ENCODE measurements around the gene BRIP1.

BRIP1 gene

GRCh38 chr17:61848247-61848646 lies 15.1 kb downstream of the BRIP1 start:
- Histone ChIP-seq H3K27ac (ENCODE audit: low read depth, low read length) (no peak overlapping the region), H3K9ac (ENCODE audit: low read length) (no peak overlapping the region), H2BK15ac (replicated peaks; ENCODE audit: low read depth) (no peak overlapping the region), H3K4me3 (ENCODE audit: low read length) (no peak overlapping the region), H3K27me3 (ENCODE audit: insufficient read depth, low read length, poor library complexity) (no peaks in the 10 kb centered on the region), H3K79me1 (ENCODE audit: low read length) (no peaks in the 10 kb centered on the region), H2AK5ac (ENCODE audit: low read length) (no peak overlapping the region), H2BK120ac (ENCODE audit: low read depth, low read length) (no peak overlapping the region), H3K23ac (ENCODE audit: low read length) (no peak overlapping the region), H3K4ac (ENCODE audit: low read depth, low read length) (no peak overlapping the region), H3K4me2 (ENCODE audit: low read length) (no peak overlapping the region), H3K79me2 (ENCODE audit: control insufficient read depth, insufficient read depth, low read length) (no peaks in the 10 kb centered on the region), H3K36me3 (ENCODE audit: control insufficient read depth, insufficient read depth, low read length) (no peaks in the 10 kb centered on the region), H2BK5ac (ENCODE audit: low read length) (no peak overlapping the region), H3K56ac (ENCODE audit: low read length) (no peak overlapping the region), H4K5ac (ENCODE audit: low read length) (no peak overlapping the region), H3K18ac (ENCODE audit: low read length) (no peak overlapping the region), H3K4me1 (ENCODE audit: control insufficient read depth, low read depth, low read length) (no peaks in the 10 kb centered on the region), H4K8ac (ENCODE audit: low read depth, low read length) (no peak overlapping the region)
- no peak for DNase-seq
- no CpG with 5 or more reads among the region's 2 CpGs for WGBS (ENCODE audit: extremely low coverage, insufficient coverage, low lambda C conversion rate)

DNA sequence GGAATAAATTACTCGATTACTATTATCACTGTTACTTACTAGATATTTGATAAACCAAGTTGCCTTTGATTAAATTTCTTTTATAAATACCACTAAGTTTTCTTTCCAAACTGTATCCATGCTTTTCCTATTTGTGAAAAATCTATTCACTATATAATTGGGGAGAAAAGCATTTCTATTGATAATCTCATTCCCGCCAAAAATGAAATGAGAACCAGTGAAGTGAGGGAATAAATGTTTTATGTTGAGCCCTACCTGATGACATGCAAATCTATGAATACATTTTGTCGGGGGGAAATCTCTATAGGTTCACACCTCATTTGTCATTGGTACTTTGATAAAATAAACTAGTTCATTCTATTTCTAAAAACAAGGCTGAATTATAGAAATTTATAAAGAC lies 15.7 kb downstream of the BRIP1 start:
- H3K79me1 ChIP-seq (ENCODE audit: low read length): no peaks in the 10 kb centered on the region
- no peaks in the 10 kb centered on the region for H3K27me3 ChIP-seq (ENCODE audit: insufficient read depth, low read length, poor library complexity)
- H3K36me3 ChIP-seq (ENCODE audit: control insufficient read depth, insufficient read depth, low read length): no peaks in the 10 kb centered on the region
- no peak overlapping the region for H3K4me2 ChIP-seq (ENCODE audit: low read length)
- H3K79me2 ChIP-seq (ENCODE audit: control insufficient read depth, insufficient read depth, low read length): no peaks in the 10 kb centered on the region
- no peak overlapping the region for H2BK15ac ChIP-seq (replicated peaks; ENCODE audit: low read depth)
- no peak for DNase-seq
- H3K18ac ChIP-seq (ENCODE audit: low read length): no peak overlapping the region
- H3K23ac ChIP-seq (ENCODE audit: low read length): no peak overlapping the region
- H2BK120ac ChIP-seq (ENCODE audit: low read depth, low read length): no peak overlapping the region
- H3K4me1 ChIP-seq (ENCODE audit: control insufficient read depth, low read depth, low read length): no peaks in the 10 kb centered on the region
- no peak overlapping the region for H3K4me3 ChIP-seq (ENCODE audit: low read length)
- H2BK5ac ChIP-seq (ENCODE audit: low read length): no peak overlapping the region
- no peak overlapping the region for H4K5ac ChIP-seq (ENCODE audit: low read length)
- no CpG with 5 or more reads among the region's 3 CpGs for WGBS (ENCODE audit: extremely low coverage, insufficient coverage, low lambda C conversion rate)
- H3K27ac ChIP-seq (ENCODE audit: low read depth, low read length): no peak overlapping the region
- H2AK5ac ChIP-seq (ENCODE audit: low read length): no peak overlapping the region
- no peak overlapping the region for H3K56ac ChIP-seq (ENCODE audit: low read length)
- H4K8ac ChIP-seq (ENCODE audit: low read depth, low read length): no peak overlapping the region
- H3K4ac ChIP-seq (ENCODE audit: low read depth, low read length): no peak overlapping the region
- H3K9ac ChIP-seq (ENCODE audit: low read length): no peak overlapping the region

GRCh38 chr17:61846761-61847375 lies 16.5 kb downstream of the BRIP1 start:
- WGBS (ENCODE audit: extremely low coverage, insufficient coverage, low lambda C conversion rate): no CpG with 5 or more reads among the region's 3 CpGs
- no peak overlapping the region for H3K27ac ChIP-seq (ENCODE audit: low read depth, low read length)

GRCh38 chr17:61846088-61846487 lies 17.2 kb downstream of the BRIP1 start:
- no peak overlapping the region for H3K56ac ChIP-seq (ENCODE audit: low read length)
- no CpG with 5 or more reads among the region's 8 CpGs for WGBS (ENCODE audit: extremely low coverage, insufficient coverage, low lambda C conversion rate)

More at GRCh38 chr17:61846761-61847375, 16.5 kb downstream of the BRIP1 start:
- no peak overlapping the region for H4K8ac ChIP-seq (ENCODE audit: low read depth, low read length)
- DNase-seq: no peak
- no peak overlapping the region for H3K4me2 ChIP-seq (ENCODE audit: low read length)
- H2BK120ac ChIP-seq (ENCODE audit: low read depth, low read length): no peak overlapping the region
- no peaks in the 10 kb centered on the region for H3K79me2 ChIP-seq (ENCODE audit: control insufficient read depth, insufficient read depth, low read length)
- no peak overlapping the region for H3K9ac ChIP-seq (ENCODE audit: low read length)
- H4K5ac ChIP-seq (ENCODE audit: low read length): no peak overlapping the region
- no peaks in the 10 kb centered on the region for H3K79me1 ChIP-seq (ENCODE audit: low read length)
- H3K4me1 ChIP-seq (ENCODE audit: control insufficient read depth, low read depth, low read length): no peaks in the 10 kb centered on the region
- no peak overlapping the region for H3K23ac ChIP-seq (ENCODE audit: low read length)
- H3K4me3 ChIP-seq (ENCODE audit: low read length): no peak overlapping the region
- no peak overlapping the region for H3K18ac ChIP-seq (ENCODE audit: low read length)
- no peak overlapping the region for H2AK5ac ChIP-seq (ENCODE audit: low read length)
- no peak overlapping the region for H3K4ac ChIP-seq (ENCODE audit: low read depth, low read length)
- H2BK15ac ChIP-seq (replicated peaks; ENCODE audit: low read depth): no peak overlapping the region
- no peaks in the 10 kb centered on the region for H3K27me3 ChIP-seq (ENCODE audit: insufficient read depth, low read length, poor library complexity)
- no peak overlapping the region for H2BK5ac ChIP-seq (ENCODE audit: low read length)
- H3K56ac ChIP-seq (ENCODE audit: low read length): no peak overlapping the region
- no peaks in the 10 kb centered on the region for H3K36me3 ChIP-seq (ENCODE audit: control insufficient read depth, insufficient read depth, low read length)

DNA sequence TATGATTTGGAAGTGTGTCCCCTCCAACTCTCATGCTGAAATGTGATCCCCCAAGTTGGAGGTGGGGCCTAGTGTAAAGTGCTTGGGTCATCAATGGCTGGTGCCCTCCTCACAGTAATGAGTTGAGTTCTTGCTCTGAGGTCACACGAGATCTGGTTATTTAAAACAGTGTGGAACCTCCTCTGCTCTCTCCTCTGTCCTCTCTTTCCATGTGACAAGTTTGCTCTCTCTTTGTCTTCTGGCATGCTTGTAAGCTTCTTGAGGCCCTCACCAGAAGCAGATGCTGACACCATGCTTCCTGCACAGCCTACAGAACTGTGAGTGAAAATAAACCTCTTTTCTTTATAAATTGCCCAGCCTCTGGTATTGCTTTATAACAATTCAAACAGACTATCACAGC lies 19.9 kb downstream of the BRIP1 start:
- H3K79me2 ChIP-seq (ENCODE audit: control insufficient read depth, insufficient read depth, low read length): no peaks in the 10 kb centered on the region
- H3K56ac ChIP-seq (ENCODE audit: low read length): no peak overlapping the region
- H2BK5ac ChIP-seq (ENCODE audit: low read length): no peak overlapping the region
- H4K8ac ChIP-seq (ENCODE audit: low read depth, low read length): no peak overlapping the region
- H3K18ac ChIP-seq (ENCODE audit: low read length): no peak overlapping the region
- no peak overlapping the region for H3K4me3 ChIP-seq (ENCODE audit: low read length)
- no peaks in the 10 kb centered on the region for H3K36me3 ChIP-seq (ENCODE audit: control insufficient read depth, insufficient read depth, low read length)
- no peak overlapping the region for H2BK15ac ChIP-seq (replicated peaks; ENCODE audit: low read depth)
- H3K4me1 ChIP-seq (ENCODE audit: control insufficient read depth, low read depth, low read length): no peaks in the 10 kb centered on the region
- no peak overlapping the region for H4K5ac ChIP-seq (ENCODE audit: low read length)
- H3K23ac ChIP-seq (ENCODE audit: low read length): no peak overlapping the region
- H3K27me3 ChIP-seq (ENCODE audit: insufficient read depth, low read length, poor library complexity): no peaks in the 10 kb centered on the region
- H2BK120ac ChIP-seq (ENCODE audit: low read depth, low read length): no peak overlapping the region
- no peak overlapping the region for H3K27ac ChIP-seq (ENCODE audit: low read depth, low read length)
- no peak for DNase-seq
- no peak overlapping the region for H2AK5ac ChIP-seq (ENCODE audit: low read length)
- no CpG with 5 or more reads among the region's 1 CpG for WGBS (ENCODE audit: extremely low coverage, insufficient coverage, low lambda C conversion rate)
- no peak overlapping the region for H3K4me2 ChIP-seq (ENCODE audit: low read length)
- no peak overlapping the region for H3K4ac ChIP-seq (ENCODE audit: low read depth, low read length)
- no peak overlapping the region for H3K9ac ChIP-seq (ENCODE audit: low read length)
- H3K79me1 ChIP-seq (ENCODE audit: low read length): no peaks in the 10 kb centered on the region

More at GRCh38 chr17:61846088-61846487, 17.2 kb downstream of the BRIP1 start:
- Histone ChIP-seq H3K4me3 (ENCODE audit: low read length) (no peak overlapping the region), H2AK5ac (ENCODE audit: low read length) (no peak overlapping the region), H3K79me1 (ENCODE audit: low read length) (no peaks in the 10 kb centered on the region), H3K9ac (ENCODE audit: low read length) (no peak overlapping the region), H3K27me3 (ENCODE audit: insufficient read depth, low read length, poor library complexity) (no peaks in the 10 kb centered on the region), H3K36me3 (ENCODE audit: control insufficient read depth, insufficient read depth, low read length) (no peaks in the 10 kb centered on the region), H2BK120ac (ENCODE audit: low read depth, low read length) (no peak overlapping the region), H3K27ac (ENCODE audit: low read depth, low read length) (no peak overlapping the region), H3K4ac (ENCODE audit: low read depth, low read length) (no peak overlapping the region), H3K4me1 (ENCODE audit: control insufficient read depth, low read depth, low read length) (no peaks in the 10 kb centered on the region), H4K8ac (ENCODE audit: low read depth, low read length) (no peak overlapping the region), H2BK5ac (ENCODE audit: low read length) (no peak overlapping the region), H3K18ac (ENCODE audit: low read length) (no peak overlapping the region), H3K4me2 (ENCODE audit: low read length) (no peak overlapping the region), H3K23ac (ENCODE audit: low read length) (no peak overlapping the region), H4K5ac (ENCODE audit: low read length) (no peak overlapping the region), H2BK15ac (replicated peaks; ENCODE audit: low read depth) (no peak overlapping the region), H3K79me2 (ENCODE audit: control insufficient read depth, insufficient read depth, low read length) (no peaks in the 10 kb centered on the region)
- no peak for DNase-seq

GRCh38 chr17:61842899-61843298 lies 20.4 kb downstream of the BRIP1 start:
- no peaks in the 10 kb centered on the region for H3K4me1 ChIP-seq (ENCODE audit: control insufficient read depth, low read depth, low read length)
- no peaks in the 10 kb centered on the region for H3K79me1 ChIP-seq (ENCODE audit: low read length)
- no peaks in the 10 kb centered on the region for H3K36me3 ChIP-seq (ENCODE audit: control insufficient read depth, insufficient read depth, low read length)
- H3K9ac ChIP-seq (ENCODE audit: low read length): no peak overlapping the region
- no peak overlapping the region for H3K56ac ChIP-seq (ENCODE audit: low read length)
- H3K27ac ChIP-seq (ENCODE audit: low read depth, low read length): no peak overlapping the region
- H3K23ac ChIP-seq (ENCODE audit: low read length): no peak overlapping the region
- H3K4me2 ChIP-seq (ENCODE audit: low read length): no peak overlapping the region
- no peak overlapping the region for H4K5ac ChIP-seq (ENCODE audit: low read length)
- H3K4me3 ChIP-seq (ENCODE audit: low read length): no peak overlapping the region
- no peaks in the 10 kb centered on the region for H3K79me2 ChIP-seq (ENCODE audit: control insufficient read depth, insufficient read depth, low read length)
- no peak overlapping the region for H2BK120ac ChIP-seq (ENCODE audit: low read depth, low read length)
- H2BK5ac ChIP-seq (ENCODE audit: low read length): no peak overlapping the region
- no peak for DNase-seq
- no peak overlapping the region for H3K4ac ChIP-seq (ENCODE audit: low read depth, low read length)
- no CpG with 5 or more reads among the region's 1 CpG for WGBS (ENCODE audit: extremely low coverage, insufficient coverage, low lambda C conversion rate)
- no peak overlapping the region for H3K18ac ChIP-seq (ENCODE audit: low read length)
- H2AK5ac ChIP-seq (ENCODE audit: low read length): no peak overlapping the region
- no peak overlapping the region for H2BK15ac ChIP-seq (replicated peaks; ENCODE audit: low read depth)
- H3K27me3 ChIP-seq (ENCODE audit: insufficient read depth, low read length, poor library complexity): no peaks in the 10 kb centered on the region
- no peak overlapping the region for H4K8ac ChIP-seq (ENCODE audit: low read depth, low read length)
